ENCODE data around the gene LPP. TPM values are rescaled to one million over a fixed set of nuclear protein-coding genes. Genes with fewer than 3 reads are reported as not detected.

LPP gene
- total RNA-seq, result 104 and 121 TPM in 2 replicates

GRCh38 chr3:188154014-188154808 is at the start of gene LPP:
LPP (plus strand) TSS chr3:188154157; CDS start chr3:188406121, 251,964 bp downstream.

Small RNA genes lying within 50 kb of the gene (small RNA-seq; reads per million reads assigned to genes)
- gene MIR28, result 2,247 reads per million, percentile 100 among the genes with 10 or more reads in this experiment
